ENCODE results near the gene OSBPL7.
A peak's percentile ranks its signal among the peaks of the same experiment; 100 is the strongest.

GRCh38 chr17:47844814-47845715 lies 23.5 kb upstream of the OSBPL7 start:
- TF ChIP-seq CTCF (IDR thresholded peaks at IDR 0.05; ENCODE audit: low read depth, low read length, poor library complexity, severe bottlenecking) (peak; percentile 58), EZH2phosphoT487 (IDR thresholded peaks at IDR 0.05; ENCODE audit: borderline replicate concordance, low read length) (no peak)

Measured in DOHH2 (cell line).